Activated naive CD4-positive, alpha-beta T cell (primary cell): ENCODE results near the gene LRRC10.

Experiments
- DNase-seq, 4 experiments: peaks; one replicate each; lab custom pipeline; 2025; lab: John Stamatoyannopoulos, UW

LRRC10 gene

DNA sequence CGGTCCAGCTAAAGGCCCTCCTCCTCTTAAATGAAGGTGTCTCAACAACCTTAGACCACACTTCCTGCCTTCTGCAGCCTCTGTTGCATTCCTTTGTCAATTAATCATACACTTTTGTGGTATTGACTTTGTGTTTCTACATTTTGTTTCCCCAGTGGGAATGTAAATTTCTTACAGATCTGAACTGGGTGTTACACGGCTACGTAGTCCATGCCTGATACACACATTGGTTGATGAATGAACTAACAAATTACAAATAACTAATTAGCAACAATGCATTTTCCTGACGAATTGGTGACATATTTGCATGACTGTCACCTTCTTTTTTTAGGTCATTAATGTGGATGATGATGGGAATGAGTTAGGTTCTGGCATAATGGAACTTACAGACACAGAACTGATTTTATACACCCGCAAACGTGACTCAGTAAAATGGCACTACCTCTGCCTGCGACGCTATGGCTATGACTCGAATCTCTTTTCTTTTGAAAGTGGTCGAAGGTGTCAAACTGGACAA, 40.6 kb downstream of the LRRC10 start:
- no peak for DNase-seq

DNA sequence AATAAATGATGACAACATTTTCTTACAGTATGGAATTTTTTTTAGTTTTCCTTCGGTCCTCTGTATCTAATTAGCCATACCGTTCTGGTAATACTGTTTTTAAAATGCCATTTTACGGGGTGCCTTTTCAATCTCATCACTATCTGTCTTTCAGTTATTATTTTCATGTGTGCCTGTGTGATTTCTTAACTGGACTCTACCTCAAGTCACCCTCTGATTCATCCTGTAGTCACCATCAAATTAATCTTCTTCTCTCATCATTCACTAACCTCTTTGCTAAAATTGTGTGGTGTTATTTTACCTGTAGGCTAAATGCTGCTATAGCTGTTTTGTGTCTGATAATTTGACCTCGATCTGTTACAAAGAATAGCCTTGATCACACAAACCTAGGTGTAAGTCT, 41.5 kb downstream of the LRRC10 start:
- DNase-seq, result no peak

DNA sequence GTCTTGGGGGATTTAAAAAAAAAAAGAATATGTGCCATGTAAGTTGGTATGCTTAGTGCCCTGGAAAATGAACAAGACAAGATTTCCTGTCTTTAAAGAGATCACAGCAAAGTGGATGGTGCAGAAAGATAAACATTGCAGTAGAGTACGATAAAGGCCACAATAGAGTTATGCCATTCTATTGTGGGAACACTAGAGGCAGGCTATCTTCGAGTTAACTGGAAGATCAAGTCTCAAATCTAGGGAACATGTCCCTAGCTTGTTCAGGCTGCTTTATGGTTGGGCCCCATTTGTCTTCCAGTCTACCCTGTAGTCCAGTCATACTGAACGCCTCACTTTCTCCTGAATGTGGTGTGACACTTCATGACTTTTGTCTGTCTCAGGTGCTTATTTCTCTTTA, 44.1 kb downstream of the LRRC10 start:
- no peak for DNase-seq

DNA sequence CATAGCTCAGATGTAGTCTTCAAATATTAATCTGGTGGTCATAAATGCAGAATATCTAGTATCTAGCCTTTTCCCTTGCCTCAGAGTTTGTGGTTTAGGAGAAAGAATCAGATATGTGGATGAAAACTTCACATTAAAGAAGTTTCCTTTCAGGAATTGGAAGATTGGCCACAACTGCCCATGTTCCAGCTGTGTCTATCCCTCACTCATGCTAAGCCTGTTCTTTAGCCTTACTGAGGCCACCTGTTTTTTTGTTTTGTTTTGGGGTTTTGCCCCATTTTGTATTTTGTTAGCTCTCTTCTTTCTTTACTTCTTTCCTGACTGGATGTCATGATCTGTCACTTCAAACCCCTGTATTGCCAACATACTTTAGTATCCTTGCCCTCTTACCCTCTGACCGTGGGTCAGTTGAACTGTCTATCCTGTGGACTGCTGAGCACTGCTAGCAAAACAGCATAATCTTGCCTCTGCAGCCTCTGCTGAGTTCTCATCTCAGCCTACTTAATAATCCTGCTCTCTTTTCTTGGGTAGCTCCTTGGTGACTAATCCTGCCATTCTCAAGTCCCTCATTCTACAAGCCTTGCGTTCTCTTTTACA, 47.4 kb downstream of the LRRC10 start:
- DNase-seq, result no peak
